Retinal pigment epithelial cell (primary cell): ENCODE data around the gene KCNQ1.

Source experiments
- DNase-seq: peaks from one replicate; pipeline ENCODE4 v3.0.0-alpha.2; 2010; ENCODE audit warnings: low read depth
- H3K4me3 ChIP-seq: 2 replicates; pipeline ENCODE4 v1.5.1; 2011; ENCODE audit warnings: mild to moderate bottlenecking, low read length, control low read depth, moderate library complexity
- TF ChIP-seq, protein P1 (sequence below): conservative IDR thresholded peaks from 2 replicates; pipeline ENCODE4 v1.5.1; 2011; ENCODE audit warnings: low read depth, low read length, control low read depth, inconsistent platforms

KCNQ1 gene

DNA sequence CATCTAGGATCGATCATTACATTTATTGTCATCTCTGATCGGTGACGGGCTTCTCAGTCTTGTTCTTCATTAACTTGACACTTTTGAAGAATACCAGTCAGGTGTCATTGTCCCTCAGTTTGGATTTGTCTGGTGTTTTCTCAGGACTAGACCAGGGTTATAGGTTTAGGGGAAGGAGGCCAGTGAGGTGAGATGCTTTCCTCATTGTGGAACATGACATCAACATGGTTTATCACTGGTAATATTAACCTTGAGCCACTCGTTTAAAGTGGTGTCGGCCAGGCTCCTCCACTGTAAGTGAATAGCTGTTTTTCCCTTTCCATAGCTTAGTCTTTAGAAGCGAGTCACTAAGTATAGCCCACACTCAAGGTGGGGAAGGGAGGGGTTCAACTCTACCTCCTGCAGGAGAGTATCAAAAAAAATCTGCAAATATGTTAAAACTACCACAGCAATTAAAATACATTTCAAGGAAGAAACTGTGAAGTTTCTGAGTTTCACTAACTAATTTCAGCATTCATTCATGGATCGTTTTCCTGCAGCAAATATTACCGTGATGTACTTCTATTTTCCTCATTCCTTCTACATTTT is 213.0 kb downstream of the KCNQ1 start:
- TF ChIP-seq, protein P1, sequence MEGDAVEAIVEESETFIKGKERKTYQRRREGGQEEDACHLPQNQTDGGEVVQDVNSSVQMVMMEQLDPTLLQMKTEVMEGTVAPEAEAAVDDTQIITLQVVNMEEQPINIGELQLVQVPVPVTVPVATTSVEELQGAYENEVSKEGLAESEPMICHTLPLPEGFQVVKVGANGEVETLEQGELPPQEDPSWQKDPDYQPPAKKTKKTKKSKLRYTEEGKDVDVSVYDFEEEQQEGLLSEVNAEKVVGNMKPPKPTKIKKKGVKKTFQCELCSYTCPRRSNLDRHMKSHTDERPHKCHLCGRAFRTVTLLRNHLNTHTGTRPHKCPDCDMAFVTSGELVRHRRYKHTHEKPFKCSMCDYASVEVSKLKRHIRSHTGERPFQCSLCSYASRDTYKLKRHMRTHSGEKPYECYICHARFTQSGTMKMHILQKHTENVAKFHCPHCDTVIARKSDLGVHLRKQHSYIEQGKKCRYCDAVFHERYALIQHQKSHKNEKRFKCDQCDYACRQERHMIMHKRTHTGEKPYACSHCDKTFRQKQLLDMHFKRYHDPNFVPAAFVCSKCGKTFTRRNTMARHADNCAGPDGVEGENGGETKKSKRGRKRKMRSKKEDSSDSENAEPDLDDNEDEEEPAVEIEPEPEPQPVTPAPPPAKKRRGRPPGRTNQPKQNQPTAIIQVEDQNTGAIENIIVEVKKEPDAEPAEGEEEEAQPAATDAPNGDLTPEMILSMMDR, result no peak
- DNase-seq, result no peak
- no peak overlapping the region for H3K4me3 ChIP-seq

DNA sequence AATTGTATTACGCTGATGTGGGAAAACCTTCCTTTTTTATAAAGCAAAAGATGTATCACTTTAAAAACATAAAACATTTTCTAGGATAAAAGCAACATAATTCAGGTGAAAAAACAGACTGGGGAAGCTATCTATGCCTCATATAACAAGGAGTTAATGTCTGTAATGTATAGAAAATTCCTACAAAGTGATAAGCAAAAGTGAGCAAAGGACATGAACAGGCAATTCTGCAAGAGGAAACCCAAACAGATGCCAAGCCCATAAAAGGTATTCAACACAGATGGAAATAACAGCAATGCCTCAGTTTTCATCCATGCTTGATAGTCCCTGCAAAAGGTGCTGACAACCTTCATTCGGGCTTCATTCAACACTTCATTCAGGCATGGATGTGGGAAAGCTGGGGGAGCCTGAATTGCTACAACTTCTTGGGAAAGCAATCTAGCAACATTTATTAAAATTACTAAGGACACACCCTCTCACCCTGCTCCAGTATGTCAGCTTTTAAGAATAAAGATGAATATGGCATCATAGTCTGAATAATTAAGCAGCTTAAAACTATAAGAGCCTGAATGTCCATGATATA is 215.6 kb downstream of the KCNQ1 start:
- no peak for DNase-seq
- TF ChIP-seq, protein P1, result no peak
- no peak overlapping the region for H3K4me3 ChIP-seq

DNA sequence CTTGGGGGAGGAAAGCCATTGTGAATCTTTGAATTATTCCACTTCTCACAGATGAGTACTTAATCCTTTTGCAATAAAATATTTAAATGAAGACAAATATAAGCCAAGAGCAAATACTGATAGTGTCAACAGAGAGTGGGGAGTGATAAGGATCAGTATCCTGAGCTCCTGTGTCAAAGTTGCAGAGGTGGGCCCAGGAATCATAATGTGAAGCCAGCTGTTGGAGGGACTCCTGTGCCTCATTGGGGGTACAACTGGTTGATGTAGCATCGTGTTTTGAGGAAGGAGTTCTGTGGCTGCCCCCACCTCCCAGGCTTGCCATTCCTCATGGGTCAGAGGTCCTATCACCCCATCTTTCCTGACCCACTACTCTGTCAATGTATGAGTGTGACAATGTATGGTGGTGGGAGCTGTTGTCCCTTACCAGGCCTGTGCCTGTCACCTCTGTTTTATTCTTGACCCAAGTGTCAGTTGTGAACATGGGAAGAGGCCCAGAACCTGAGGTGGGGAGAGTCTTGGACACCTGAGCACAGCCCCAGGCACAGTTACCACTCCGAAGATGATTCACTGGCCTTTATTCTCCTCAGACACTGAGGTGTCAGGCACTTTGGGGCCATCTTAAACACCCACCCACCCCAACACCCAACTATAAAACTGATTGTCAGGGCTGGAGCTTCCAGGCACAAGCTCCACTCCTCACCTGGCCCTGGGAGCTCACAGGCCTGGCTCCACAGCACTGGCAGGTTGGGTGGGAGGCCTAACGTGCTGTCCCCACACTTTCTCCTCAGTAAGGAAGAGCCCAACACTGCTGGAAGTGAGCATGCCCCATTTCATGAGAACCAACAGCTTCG is 216.6 kb downstream of the KCNQ1 start:
- TF ChIP-seq, protein P1, result no peak
- no peak for DNase-seq

DNA sequence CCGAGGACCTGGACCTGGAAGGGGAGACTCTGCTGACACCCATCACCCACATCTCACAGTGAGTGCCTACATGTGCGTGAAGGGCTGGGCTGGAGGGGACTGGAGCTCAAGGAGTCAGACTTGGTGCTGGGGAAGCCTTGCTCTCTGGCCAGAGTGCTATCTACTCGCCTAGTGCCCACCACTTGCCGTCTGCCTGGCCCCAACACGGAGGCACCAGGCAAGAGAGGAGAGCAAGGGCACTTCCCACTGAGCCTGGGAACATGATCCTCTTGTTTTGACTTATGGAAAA is 217.2 kb downstream of the KCNQ1 start:
- H3K4me3 ChIP-seq, result no peak overlapping the region
- TF ChIP-seq, protein P1, result no peak
- DNase-seq, result no peak

More for the DNA sequence above, 216.6 kb downstream of the KCNQ1 start:
- H3K4me3 ChIP-seq, result no peak overlapping the region

DNA sequence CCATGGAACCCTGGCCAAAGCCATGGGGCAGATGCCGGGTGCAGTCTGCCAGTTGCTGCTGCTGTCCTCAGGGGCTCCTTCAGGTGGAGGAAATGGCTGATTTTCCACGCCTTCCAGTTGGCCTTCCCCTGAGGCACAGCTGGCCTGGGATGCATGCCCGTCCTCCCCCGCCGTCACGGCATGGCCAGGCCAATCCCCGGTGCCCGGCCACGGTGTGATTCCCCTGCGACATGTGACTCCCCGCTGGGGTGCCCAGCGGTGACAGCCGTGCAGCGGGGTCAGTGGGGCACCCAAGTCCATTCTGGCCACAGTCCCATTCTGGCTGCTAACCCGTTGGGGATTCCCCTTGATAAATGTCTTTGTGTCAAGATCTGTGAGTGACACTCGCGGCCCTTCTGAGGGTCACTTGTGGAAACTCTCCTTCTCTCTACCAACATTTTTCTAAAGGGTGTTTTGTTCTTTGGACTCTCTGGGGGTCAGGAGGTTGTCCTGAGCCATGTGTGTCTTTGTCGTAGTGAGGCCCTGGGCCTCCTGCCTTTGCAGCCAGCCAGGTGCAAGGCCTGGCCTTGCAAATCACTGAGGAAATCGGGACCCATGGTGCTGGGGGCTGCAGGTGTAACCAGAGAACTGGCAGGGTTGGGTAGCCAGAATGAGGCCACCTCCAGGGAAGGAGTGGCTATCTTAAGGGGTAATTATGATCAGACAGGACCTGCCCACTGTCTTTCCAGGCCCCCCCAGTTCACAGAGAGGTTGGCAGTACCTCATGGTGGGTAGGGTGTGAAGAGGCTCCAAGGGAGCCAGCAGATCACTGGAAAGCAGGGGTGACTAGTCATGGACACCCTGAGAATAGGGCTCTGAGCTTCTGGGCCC is 217.9 kb downstream of the KCNQ1 start:
- no peak overlapping the region for H3K4me3 ChIP-seq
- no peak for DNase-seq
- TF ChIP-seq, protein P1, result no peak

DNA sequence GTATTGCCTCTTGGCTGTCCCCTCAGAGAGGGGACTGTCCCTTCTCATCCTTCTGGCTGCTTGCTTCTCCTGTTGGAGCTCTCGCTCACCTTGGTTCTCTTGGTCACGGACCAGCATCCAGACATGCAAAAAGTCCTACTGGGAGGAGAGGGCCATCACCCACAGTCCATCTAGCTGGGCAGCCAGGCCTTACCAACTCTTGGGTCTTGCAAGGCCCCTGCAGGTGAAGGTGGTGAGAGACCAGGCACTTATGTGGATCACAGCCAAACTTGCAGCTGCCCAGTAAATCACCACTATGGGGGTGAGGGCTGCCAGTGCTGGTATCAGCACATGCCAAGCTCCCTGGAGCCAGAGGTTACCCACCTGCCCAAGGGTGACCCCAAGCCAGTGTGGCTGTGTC is 218.7 kb downstream of the KCNQ1 start:
- TF ChIP-seq, protein P1, result no peak
- H3K4me3 ChIP-seq, result no peak overlapping the region
- no peak for DNase-seq
